Measurements from ENCODE around the gene AHDC1. TPM values are rescaled to one million over a fixed set of nuclear protein-coding genes. Genes with fewer than 3 reads are reported as not detected.

The AHDC1 gene
- total and polyA plus RNA-seq, 10 of the 15 experiments (the other 5 are each of a cell fraction or from before 2014, with no cell fraction given): 0.21 to 13.0 (median 1.4) TPM

DNA sequence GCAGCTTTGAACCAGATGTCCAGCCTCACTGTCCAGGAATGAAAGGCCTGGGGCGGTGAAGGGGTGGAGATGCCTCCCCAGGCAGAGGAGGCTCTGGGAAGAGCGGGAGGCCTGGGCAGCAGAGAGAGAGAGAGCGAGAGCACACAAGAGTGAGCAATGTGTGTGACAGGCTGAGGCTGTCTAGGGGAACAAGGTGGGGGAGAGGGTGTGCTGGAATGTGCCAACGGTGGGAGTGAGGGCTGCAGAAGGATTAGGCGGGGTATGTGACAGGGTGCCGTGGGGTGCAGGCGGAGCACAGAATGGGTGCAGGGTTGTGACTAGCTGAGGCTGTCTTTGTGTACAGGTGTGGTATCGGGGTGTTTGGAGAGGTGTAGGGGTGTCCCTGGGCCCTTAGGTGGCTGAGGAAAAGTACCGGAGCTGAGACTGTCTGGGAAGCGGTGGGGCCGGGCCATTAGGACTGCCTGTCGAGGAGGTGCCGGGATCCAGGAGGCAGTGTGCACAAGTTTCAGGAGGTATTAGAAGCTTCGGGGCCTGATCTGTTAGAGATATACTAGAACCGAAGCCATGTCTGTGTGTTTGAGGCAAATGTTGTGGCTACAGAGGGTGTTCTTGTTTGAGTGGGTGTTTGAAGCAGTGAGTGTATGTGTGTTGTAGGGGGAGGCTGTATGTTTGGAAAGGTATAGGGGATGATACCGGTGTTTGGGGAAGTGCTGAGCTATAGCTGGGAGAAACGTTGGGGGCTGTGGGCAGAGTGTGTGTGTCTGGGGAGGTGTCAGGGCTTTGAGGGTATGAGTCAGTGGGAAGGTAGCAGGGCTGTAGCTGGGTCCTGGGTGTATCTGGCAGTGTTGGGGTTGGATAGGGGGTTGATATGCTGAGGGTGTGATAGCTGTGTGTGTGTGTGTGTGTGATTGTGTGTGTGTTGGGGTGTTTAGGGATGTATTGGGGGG is 9.1 kb downstream of the AHDC1 start (continued):
- TF ChIP-seq, protein P1, sequence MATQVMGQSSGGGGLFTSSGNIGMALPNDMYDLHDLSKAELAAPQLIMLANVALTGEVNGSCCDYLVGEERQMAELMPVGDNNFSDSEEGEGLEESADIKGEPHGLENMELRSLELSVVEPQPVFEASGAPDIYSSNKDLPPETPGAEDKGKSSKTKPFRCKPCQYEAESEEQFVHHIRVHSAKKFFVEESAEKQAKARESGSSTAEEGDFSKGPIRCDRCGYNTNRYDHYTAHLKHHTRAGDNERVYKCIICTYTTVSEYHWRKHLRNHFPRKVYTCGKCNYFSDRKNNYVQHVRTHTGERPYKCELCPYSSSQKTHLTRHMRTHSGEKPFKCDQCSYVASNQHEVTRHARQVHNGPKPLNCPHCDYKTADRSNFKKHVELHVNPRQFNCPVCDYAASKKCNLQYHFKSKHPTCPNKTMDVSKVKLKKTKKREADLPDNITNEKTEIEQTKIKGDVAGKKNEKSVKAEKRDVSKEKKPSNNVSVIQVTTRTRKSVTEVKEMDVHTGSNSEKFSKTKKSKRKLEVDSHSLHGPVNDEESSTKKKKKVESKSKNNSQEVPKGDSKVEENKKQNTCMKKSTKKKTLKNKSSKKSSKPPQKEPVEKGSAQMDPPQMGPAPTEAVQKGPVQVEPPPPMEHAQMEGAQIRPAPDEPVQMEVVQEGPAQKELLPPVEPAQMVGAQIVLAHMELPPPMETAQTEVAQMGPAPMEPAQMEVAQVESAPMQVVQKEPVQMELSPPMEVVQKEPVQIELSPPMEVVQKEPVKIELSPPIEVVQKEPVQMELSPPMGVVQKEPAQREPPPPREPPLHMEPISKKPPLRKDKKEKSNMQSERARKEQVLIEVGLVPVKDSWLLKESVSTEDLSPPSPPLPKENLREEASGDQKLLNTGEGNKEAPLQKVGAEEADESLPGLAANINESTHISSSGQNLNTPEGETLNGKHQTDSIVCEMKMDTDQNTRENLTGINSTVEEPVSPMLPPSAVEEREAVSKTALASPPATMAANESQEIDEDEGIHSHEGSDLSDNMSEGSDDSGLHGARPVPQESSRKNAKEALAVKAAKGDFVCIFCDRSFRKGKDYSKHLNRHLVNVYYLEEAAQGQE (IDR thresholded peaks at IDR 0.05; ENCODE audit: low read depth, low read length): no peak
- no peak for TF ChIP-seq SIX5 (IDR thresholded peaks at IDR 0.05; ENCODE audit: low read depth, low read length, severe bottlenecking)
- TF ChIP-seq, protein P2, sequence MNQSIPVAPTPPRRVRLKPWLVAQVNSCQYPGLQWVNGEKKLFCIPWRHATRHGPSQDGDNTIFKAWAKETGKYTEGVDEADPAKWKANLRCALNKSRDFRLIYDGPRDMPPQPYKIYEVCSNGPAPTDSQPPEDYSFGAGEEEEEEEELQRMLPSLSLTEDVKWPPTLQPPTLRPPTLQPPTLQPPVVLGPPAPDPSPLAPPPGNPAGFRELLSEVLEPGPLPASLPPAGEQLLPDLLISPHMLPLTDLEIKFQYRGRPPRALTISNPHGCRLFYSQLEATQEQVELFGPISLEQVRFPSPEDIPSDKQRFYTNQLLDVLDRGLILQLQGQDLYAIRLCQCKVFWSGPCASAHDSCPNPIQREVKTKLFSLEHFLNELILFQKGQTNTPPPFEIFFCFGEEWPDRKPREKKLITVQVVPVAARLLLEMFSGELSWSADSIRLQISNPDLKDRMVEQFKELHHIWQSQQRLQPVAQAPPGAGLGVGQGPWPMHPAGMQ (IDR thresholded peaks at IDR 0.05; ENCODE audit: borderline replicate concordance): no peak
- TF ChIP-seq, protein P3, sequence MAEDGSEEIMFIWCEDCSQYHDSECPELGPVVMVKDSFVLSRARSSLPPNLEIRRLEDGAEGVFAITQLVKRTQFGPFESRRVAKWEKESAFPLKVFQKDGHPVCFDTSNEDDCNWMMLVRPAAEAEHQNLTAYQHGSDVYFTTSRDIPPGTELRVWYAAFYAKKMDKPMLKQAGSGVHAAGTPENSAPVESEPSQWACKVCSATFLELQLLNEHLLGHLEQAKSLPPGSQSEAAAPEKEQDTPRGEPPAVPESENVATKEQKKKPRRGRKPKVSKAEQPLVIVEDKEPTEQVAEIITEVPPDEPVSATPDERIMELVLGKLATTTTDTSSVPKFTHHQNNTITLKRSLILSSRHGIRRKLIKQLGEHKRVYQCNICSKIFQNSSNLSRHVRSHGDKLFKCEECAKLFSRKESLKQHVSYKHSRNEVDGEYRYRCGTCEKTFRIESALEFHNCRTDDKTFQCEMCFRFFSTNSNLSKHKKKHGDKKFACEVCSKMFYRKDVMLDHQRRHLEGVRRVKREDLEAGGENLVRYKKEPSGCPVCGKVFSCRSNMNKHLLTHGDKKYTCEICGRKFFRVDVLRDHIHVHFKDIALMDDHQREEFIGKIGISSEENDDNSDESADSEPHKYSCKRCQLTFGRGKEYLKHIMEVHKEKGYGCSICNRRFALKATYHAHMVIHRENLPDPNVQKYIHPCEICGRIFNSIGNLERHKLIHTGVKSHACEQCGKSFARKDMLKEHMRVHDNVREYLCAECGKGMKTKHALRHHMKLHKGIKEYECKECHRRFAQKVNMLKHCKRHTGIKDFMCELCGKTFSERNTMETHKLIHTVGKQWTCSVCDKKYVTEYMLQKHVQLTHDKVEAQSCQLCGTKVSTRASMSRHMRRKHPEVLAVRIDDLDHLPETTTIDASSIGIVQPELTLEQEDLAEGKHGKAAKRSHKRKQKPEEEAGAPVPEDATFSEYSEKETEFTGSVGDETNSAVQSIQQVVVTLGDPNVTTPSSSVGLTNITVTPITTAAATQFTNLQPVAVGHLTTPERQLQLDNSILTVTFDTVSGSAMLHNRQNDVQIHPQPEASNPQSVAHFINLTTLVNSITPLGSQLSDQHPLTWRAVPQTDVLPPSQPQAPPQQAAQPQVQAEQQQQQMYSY (CRISPR knock-in tag; IDR thresholded peaks at IDR 0.05): no peak
- TF ChIP-seq MTA3 (IDR thresholded peaks at IDR 0.05; ENCODE audit: borderline replicate concordance, low read length): no peak
- TF ChIP-seq WRNIP1 (IDR thresholded peaks at IDR 0.05; ENCODE audit: borderline replicate concordance, low read depth, low read length): no peak
- no peak for TF ChIP-seq KDM1A (IDR thresholded peaks at IDR 0.05; ENCODE audit: borderline replicate concordance)
- TF ChIP-seq RFX5 (IDR thresholded peaks at IDR 0.05; ENCODE audit: low read depth, low read length): no peak
- no peak for TF ChIP-seq DPF2 (IDR thresholded peaks at IDR 0.05)
- TF ChIP-seq, protein P4, sequence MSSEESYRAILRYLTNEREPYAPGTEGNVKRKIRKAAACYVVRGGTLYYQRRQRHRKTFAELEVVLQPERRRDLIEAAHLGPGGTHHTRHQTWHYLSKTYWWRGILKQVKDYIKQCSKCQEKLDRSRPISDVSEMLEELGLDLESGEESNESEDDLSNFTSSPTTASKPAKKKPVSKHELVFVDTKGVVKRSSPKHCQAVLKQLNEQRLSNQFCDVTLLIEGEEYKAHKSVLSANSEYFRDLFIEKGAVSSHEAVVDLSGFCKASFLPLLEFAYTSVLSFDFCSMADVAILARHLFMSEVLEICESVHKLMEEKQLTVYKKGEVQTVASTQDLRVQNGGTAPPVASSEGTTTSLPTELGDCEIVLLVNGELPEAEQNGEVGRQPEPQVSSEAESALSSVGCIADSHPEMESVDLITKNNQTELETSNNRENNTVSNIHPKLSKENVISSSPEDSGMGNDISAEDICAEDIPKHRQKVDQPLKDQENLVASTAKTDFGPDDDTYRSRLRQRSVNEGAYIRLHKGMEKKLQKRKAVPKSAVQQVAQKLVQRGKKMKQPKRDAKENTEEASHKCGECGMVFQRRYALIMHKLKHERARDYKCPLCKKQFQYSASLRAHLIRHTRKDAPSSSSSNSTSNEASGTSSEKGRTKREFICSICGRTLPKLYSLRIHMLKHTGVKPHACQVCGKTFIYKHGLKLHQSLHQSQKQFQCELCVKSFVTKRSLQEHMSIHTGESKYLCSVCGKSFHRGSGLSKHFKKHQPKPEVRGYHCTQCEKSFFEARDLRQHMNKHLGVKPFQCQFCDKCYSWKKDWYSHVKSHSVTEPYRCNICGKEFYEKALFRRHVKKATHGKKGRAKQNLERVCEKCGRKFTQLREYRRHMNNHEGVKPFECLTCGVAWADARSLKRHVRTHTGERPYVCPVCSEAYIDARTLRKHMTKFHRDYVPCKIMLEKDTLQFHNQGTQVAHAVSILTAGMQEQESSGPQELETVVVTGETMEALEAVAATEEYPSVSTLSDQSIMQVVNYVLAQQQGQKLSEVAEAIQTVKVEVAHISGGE (CRISPR knock-in tag; IDR thresholded peaks at IDR 0.05): no peak
- peak; percentile 43 for TF ChIP-seq RUNX3 (IDR thresholded peaks at IDR 0.05; ENCODE audit: low read length)
- TF ChIP-seq SPI1 (IDR thresholded peaks at IDR 0.05; ENCODE audit: borderline replicate concordance, insufficient read depth, low read depth, low read length): peak; percentile 5; the same call in 1 of the 2 replicates
- TF ChIP-seq STAT3 (IDR thresholded peaks at IDR 0.05; ENCODE audit: low read depth, low read length): no peak
